Measurements from ENCODE around the gene LPCAT1.
"Not testable (repeated sequence)": the region's sequence is repeated elsewhere in the genome, so short reads cannot be mapped to it uniquely, and the experiment has no call there.

LPCAT1 gene, protein sequence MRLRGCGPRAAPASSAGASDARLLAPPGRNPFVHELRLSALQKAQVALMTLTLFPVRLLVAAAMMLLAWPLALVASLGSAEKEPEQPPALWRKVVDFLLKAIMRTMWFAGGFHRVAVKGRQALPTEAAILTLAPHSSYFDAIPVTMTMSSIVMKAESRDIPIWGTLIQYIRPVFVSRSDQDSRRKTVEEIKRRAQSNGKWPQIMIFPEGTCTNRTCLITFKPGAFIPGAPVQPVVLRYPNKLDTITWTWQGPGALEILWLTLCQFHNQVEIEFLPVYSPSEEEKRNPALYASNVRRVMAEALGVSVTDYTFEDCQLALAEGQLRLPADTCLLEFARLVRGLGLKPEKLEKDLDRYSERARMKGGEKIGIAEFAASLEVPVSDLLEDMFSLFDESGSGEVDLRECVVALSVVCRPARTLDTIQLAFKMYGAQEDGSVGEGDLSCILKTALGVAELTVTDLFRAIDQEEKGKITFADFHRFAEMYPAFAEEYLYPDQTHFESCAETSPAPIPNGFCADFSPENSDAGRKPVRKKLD

DNA sequence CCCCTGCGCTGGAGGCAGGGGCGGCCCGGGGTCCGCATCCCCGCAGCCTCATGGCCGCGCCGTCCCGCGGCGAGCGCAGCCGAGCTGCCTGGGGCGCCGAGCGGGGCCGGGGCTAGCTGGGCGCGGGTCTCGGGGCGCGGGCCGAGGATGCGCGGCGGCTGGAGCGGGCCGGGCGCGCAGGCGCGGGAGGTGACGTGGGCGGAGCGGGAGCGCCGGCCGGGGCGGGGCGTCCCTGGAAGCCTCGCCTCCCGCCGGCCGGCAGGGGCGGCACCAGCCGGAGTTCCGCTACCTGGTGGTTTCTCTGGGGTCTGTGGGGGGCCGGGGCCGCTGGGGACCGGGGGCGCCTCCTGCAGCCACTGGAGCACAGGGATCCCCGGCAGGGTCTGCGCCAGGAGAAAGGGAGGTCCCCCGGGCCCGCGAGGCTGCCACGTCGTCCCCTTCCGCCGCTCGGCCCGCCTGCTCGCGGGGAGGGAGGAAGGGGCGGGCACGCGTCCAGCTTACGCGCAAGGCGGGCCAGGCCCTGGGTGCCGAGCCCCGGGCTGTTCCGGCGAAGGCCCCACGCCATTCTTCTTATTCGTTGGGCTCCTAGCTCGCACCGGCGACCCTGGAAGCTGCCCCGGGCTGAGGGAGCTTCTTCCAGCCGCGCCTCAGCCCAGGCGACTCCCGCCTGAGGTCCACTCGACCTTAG is at the start of gene LPCAT1:
Gene LPCAT1, minus strand, starts transcription at position 168 of the 688 bp plus-strand sequence. Its CDS starts 116 bp downstream, at position 52.
- peak; percentile 80 for DNase-seq

DNA sequence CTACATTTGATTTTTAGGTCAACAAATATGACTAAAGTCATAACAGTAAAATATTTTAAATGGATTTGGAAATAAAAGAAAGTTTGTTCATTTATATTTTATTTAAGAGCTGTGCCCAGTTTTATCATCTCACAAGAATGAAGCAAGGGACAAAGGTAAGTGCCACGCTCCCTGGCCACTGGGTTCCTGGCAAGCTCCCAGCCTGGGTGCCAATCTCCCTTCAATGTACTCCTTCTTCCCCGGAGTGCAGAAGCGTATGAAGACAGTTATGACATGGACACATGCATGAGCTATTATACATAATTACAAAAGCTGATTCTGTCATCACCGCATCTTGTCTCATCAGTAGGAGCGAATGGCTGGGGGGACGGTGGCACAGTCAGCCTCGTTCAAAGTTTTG is 48.1 kb upstream of the LPCAT1 start:
- not testable (repeated sequence) for DNase-seq

DNA sequence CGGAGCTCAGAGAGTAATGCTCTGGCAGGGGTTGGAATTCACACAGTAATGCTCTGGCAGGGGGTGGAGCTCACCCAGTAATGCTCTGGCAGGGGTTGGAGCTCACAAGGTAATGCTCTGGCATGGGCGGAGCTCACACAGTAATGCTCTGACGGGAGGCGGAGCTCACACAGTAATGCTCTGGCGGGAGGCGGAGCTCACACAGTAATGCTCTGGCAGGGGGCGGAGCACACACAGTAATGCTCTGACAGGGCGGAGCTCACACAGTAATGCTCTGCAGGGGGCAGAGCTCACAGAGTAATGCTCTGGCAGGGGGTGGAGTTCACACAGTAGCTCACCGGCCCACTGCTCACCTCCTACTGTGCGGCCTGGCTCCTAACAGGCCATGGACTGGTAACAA is 47.2 kb upstream of the LPCAT1 start:
- DNase-seq: no peak

DNA sequence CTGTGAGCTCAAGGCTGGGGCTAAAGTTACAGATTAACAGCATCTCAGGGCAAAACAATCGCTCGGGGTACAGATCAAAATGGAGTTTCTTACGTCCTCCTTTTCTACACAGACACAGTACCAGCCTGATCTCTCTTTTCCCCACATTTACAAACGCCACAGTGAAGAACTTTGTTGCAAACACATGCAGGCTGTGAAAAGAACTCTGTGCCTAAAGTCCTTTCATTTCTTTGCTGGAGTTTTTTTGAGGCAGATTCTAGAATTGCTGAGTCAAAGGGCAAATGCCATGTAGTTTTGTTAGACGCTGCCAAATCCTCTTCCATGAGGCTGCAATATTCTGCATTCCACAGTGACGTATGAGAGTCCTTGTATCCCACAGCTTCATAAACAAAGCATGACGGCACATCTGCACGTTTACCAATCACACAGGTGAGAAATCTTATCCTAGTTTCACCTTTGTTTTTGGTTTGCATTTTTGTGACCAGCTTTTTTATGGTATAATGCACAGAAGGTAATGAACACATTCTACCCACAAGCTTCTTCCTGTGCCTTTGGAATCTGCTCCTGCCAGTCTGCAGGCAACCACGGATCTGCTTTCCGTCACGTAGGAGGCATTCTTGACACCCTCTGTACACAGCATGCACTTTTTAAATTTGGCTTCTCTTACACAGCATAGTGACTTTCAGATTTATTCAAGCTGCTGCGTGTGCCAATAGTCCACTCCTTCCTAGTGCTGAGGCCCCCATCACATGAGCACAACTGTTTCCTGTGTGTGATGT is 44.6 kb upstream of the LPCAT1 start:
- no peak for DNase-seq

DNA sequence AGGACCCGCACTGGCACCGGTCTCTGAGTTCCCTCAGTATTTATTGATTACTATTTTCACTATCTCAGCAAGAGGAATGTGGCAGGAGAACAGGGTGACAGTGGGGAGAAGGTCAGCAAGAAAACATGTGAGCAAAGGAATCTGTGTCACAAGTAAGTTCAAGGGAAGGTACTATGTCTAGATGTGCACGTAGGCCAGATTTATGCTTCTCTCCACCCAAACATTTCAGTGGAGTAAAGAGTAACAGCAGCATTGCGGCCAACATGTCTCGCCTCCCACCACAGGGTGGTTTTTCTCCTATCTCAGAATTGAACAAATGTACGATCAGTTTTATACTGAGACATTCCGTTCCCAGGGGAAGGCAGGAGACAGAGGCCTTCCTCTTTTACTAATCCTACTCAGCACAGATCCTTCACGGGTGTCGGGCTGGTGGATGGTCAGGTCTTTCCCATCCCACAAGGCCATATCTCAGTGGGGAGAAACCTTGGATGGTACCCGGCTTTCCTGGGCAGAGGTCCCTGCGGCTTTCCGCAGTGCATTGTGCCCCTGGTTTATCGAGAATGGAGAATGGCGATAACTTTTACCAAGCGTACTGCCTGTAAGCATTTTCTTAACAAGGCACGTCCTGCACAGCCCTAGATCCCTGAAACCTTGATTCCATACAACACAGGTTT is 43.9 kb upstream of the LPCAT1 start:
- DNase-seq: not testable (repeated sequence)

DNA sequence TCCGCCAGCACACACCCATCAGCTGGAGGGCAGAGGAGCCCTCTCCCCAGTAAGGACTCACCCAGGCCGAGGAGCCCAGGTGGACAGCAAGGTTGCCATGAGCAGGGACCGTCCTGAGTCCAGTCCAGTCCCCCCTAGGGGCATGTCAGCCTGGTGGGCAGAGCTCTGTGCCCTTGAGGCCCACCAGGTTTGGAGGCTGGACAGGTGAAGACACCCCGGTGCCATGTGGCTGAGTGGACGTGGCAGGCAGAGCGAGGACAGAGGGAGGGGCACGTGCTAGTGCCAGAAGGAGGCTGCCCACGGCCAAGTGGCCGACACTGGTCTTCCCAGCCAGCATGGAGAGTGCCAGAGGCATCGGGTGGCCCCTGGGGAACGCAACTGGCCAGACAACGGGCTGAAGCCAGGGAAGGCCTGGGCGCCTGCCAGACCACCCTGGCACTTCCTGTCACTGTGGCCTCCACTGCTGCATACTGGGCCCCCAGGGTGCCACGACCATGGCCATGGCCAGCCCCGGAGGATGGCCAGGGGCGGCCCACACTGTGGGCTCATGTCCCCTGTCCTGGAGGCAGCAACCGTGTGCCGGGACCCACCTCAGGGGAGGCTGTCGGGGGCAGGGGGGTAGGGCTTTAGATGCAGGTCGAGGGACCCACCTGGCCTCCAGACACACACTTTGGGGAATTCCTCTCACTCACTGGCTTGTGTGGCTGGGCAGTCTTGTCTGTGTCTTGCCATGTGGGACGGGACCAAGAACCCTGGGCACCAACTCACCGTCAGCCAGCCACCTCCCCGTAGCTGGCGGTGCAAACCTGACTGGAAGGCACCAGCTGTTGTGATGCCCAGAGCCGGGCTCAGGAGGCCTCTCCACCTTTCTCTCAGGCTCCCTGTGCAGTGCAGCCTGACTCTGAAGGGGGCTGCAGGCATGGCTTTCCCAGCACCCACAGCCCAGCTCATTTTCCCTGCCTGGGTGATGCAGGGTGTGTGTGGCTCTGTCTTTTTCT is 42.3 kb upstream of the LPCAT1 start:
- no peak for DNase-seq

DNA sequence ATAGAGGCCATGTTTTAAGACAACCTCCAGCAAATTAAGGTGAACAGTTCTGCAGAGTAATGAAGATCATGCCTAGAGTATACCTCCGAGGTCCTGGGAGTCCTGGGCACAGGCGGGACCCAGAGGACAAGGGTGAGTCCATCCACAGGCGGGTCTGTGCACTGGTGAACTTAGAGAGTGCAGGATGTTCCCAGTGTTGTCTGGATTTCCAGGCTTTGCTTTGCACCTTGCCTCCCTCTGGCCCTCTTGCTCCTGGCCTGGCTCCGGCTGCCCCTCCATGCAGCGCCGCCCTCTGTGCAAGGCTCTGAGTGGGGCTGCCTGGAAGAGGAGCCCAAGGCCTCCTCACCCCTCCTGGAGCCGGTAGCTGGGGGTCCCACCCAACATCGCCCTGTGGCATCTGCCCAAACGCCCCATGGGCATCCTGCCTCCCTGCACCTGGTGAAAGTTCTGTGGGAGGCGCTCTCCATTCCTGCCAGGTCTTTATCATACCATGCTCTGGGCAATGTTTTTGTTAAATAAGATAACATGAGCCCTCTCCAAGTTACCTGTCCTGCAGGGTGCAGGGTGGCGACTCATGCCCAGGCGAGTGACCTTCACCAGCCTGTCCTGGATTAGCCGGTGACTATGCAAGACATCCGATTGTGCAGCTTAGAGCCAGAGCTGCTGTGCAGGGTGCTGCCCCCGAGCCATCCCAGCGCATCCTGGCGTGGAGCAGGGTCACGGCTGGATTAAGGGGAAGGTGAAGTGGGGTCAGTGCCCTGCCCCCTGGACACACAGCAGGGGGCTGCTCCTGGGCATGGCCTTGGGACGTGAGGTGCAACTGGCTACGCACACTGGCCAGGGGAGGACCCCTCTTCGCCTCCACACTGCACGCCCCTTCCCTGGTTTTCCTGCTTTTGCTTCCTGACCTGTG is 41.3 kb upstream of the LPCAT1 start:
- DNase-seq: no peak

DNA sequence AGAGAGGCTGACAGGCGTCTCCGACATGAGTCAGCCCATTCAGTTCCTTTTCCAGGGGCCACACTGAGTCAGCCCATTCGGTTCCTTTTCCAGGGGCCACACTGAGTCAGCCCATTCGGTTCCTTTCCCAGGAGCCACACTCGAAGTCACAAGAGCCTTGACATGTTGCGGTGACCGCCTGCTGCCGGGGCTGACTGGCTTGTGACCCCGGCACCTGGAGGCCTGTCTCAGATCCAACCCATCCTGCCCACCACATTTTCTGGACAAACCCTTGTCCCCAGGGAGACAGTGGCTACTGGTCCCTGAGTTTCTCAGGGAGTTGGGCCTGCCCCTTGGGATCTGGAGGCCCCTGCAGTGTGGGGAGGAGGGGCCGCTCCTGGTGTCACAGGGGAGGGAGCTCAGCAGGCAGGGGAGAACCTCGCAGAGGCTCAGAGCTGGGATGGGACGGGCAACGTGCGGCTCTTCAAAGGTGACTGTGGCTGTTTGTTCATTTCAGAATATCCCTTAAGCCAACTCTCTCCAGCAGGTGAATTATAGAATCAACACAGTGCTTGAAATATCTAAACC is 40.5 kb upstream of the LPCAT1 start:
- no peak for DNase-seq

DNA sequence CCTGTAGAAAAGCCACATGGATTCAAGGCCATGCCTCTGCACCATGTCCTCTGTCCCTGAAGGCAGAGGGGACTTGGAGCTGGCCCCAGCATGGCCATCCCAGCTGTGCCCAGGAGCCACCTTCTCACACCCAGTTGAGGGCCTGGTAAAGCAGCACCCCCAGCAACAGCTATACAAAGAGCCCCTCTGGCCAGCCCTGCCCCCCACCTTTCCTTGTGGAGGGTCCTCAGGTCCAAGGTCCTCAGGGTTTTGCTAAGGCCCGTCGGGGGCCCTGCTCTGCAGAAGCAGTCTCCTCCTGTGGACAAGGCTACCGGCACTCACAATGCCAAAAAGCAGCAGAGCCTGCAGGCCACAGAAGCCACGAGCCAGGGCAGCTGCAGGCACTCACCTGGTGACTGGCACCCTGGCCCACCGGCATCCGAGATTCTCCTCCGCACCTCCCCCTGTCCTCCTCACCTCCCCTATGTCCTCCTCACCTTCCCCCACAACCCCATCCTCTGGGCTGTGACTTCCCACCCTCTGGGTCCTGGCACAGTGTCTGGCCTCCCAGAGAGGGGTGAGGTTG is 39.9 kb upstream of the LPCAT1 start:
- DNase-seq: no peak

DNA sequence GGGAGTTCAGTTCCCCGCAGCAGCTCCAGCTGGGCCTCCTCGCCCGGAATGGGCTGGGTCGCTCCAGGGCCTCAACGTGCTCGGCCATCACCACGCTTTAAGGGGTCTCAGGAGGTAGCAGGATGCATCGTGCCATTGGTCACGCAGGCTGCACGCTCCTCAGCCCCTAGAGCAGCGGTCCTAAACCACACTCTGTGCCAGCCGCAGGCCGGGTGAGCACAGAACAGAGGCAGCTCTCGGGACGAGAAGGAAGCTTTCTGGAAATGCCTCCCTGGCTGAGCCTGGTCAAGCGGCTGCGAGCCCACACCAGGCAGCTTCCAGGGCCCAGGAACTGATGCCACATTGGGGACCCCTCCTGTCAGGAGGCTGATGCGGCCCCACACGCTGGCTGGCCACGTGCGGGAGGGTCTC is 39.3 kb upstream of the LPCAT1 start:
- DNase-seq: no peak

DNA sequence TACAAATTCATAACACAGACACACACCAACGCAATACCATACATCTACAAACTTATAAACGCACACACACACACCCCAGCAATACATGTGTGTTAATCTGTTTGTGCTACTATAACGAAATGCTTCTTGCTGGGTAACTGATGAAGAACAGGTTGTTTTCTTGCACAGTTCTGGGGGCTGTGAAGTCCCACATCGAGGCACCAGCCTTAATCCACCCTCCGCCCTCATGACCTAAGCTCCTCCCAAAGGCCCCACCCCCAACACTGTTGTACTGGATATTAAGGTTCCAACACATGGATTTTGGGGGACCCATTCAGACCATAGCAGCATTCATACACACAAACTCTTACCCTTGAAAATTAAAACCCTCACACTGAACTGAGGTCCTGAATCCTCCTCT is 38.8 kb upstream of the LPCAT1 start:
- DNase-seq: no peak

DNA sequence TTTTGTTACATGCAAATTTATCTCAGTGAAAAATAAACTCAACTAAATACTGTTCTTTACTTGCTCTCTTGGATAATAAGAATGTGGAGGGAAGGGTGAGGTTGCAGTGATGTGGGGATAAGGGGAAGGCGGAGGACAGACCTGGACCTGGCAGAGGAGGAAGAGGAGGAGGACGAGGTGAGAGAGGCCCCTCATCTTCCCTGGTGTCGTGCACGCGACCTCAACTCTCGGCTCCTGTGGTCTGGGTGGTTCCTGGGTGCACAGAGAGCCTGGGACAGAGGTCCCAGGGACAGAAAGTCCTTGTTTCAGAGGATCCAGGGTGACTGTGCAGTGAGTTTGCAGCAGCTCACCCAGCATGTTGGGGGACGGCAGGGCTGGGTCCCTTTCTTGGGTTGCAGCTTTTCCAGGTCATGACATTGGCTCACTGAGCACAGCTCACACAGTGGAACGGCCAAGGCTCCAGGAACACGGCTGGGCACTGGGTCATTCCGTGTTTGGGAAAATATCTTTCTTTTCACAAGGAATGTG is 37.7 kb upstream of the LPCAT1 start:
- DNase-seq: no peak

DNA sequence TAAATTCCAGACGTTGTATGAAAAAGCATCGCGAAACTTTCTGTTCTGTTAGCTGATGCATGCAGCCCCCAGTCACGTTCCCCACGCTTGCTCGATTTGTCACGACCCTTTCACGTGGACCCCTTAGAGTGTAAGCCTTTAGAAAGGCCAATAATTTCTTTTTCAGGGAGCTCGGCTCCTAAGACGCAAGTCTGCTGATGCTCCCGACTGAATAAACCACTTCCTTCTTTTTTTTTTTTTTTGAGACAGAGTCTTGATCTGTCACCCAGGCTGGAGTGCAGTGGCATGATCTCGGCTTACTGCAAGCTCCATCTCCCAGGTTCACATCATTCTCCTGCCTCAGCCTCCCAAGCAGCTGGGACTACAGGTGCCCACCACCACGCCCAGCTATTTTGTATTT is 36.7 kb upstream of the LPCAT1 start:
- DNase-seq: not testable (repeated sequence)

DNA sequence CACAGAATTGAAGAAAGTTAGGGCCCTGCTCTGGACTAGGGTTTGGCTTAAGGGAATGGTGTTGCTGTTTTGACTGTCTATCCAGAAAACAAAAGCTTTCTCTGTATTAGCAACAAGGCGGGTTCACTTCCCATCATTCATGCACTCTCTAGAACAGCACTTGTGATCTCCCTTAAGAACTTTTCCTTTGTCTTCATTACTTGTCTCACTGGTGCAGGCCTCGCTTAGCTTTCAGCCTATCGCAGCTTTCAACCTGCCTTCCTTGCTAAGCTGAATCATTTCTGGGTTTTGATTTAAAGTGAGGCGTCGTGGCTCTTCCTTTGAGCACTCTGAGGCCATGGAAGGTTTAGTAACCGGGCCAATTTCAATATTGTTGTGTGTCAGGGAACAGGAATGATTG is 35.2 kb upstream of the LPCAT1 start:
- DNase-seq: no peak

DNA sequence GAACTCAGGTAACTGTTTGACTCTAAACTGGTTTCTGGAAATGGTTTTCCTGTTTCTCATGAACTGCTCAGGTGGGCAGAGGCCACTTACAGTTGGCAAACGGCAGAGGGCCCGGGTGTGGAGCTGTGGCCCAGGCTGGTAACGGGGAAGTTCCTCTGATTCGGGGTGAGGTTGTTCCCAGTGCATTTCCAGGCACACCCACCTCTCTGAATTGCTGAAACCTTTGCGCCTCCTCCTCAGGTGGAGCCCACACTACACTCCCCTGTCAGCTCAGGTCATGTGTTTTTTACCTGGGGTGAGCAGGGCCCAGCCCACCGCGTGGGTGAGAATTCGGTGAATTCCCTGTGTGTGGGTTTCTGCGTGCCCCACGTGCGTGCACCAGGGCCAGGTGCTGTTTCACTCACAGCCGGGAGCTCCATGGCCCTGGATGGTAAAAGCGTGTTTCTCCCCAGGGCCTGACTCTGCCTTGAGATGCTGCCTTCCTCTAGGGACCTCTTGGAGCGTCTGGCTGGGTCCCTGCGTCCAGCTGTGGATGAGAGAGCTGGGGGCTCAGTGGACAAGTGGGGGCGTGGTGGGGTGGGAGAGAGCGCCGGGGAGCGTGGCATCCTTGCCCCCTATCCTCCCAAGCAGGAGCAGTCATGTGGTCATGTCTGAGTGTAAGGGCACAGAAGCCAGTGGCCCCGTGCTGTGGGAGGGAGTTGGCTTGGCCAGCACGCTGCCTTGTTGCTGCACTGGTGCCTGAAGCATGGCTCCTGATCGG is 33.5 kb upstream of the LPCAT1 start:
- no peak for DNase-seq

DNA sequence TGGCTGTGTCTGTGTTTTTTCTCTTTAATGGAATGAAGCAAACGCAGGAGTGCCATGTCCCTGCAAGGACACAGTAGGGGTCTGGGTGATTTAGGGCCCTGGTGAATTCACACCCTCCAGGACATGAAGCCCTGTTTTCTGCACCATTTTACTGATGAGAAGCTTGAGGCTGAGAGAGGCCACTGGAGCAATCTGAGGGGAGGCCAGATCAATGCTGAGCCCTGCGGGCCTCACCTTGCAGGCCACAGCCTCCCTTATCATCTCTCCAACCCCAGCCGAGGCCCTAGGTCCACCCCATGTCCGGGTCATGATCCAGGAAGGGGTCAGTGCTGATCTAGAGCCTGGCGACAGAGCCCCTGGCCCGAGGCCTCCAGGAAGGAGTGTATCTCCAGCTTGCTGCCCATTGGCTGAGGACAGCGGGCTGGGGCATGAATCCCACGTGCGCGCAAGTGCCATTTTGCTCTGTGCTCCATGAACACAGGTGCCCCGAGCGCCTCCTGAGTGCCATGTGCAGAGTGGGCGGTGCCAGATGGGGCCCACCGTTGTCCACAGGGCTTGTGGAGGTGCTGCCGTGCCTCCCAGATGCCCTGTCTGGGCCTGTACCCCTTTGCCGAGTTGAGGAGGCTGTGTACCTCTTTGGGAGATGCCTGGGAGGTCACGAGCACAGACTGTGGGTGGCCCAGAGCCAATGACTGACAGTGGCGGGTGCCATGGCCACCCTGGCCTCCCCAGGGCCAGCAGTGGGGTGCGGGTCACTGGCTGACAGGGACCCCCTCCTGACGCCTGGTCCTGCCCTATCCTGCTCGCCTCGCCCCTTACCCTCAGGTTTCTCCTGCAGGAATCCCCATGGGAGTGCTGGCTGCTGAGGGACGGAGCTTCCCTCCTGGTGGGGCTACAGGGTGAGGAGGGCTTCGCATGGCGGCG is 32.3 kb upstream of the LPCAT1 start:
- no peak for DNase-seq

Data from stimulated activated CD4-positive, alpha-beta T cell treated with anti-CD3 and anti-CD28 coated beads, Interleukin-4, amount 100 ng/mL, for 1 hour (primary cell).